Measurements from ENCODE around the gene RAB26.

DNA sequence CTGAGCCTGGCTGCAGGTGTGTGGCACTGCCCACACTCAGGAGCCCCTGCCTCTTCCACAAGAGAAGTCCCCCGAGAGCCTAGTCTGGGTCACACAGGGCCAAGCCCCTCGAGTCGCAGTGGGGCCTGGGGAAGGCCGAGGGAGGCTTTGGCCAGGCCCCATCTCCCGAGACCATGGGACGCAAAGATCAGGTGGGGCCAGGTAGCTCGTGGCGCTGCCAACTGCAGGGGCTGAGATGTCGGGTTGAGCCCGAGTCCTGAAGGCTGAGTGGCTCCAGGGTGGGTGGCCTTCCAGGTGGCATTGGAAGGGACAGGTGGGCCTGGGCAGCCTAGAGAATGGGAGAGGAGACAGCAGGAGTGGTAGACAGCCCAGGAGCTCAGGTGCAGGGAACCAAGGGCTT, 13.5 kb downstream of the RAB26 start:
- TF ChIP-seq, protein P1, sequence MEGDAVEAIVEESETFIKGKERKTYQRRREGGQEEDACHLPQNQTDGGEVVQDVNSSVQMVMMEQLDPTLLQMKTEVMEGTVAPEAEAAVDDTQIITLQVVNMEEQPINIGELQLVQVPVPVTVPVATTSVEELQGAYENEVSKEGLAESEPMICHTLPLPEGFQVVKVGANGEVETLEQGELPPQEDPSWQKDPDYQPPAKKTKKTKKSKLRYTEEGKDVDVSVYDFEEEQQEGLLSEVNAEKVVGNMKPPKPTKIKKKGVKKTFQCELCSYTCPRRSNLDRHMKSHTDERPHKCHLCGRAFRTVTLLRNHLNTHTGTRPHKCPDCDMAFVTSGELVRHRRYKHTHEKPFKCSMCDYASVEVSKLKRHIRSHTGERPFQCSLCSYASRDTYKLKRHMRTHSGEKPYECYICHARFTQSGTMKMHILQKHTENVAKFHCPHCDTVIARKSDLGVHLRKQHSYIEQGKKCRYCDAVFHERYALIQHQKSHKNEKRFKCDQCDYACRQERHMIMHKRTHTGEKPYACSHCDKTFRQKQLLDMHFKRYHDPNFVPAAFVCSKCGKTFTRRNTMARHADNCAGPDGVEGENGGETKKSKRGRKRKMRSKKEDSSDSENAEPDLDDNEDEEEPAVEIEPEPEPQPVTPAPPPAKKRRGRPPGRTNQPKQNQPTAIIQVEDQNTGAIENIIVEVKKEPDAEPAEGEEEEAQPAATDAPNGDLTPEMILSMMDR (IDR thresholded peaks at IDR 0.05) = no peak
- no peak for TF ChIP-seq POLR2A (IDR thresholded peaks at IDR 0.05)
- no peak for TF ChIP-seq POLR2AphosphoS5 (IDR thresholded peaks at IDR 0.05)

All from breast epithelium (tissue), 3 donors.